DOHH2 (cell line): ENCODE results near the gene CPN1.

Experiments
- EZH2phosphoT487 ChIP-seq: fragments of 200-600 bp; sonication (generic); IDR thresholded peaks from 2 replicates; pipeline ENCODE4 v1.6.1; 2017; ENCODE audit warnings: borderline replicate concordance, mild to moderate bottlenecking, antibody characterized with exemption, low read length, moderate library complexity, mixed read lengths
- TF ChIP-seq, protein P1 (sequence below): fragments of 200-600 bp; sonication (generic); IDR thresholded peaks from one replicate; pipeline ENCODE4 v1.5.1; 2014; ENCODE audit warnings: antibody characterized with exemption, mild to moderate bottlenecking, low read depth, low read length; ENCODE audit not compliant: poor library complexity, severe bottlenecking

GRCh38 chr10:100122780-100123179 is 41.1 kb upstream of the CPN1 start:
- TF ChIP-seq, protein P1, sequence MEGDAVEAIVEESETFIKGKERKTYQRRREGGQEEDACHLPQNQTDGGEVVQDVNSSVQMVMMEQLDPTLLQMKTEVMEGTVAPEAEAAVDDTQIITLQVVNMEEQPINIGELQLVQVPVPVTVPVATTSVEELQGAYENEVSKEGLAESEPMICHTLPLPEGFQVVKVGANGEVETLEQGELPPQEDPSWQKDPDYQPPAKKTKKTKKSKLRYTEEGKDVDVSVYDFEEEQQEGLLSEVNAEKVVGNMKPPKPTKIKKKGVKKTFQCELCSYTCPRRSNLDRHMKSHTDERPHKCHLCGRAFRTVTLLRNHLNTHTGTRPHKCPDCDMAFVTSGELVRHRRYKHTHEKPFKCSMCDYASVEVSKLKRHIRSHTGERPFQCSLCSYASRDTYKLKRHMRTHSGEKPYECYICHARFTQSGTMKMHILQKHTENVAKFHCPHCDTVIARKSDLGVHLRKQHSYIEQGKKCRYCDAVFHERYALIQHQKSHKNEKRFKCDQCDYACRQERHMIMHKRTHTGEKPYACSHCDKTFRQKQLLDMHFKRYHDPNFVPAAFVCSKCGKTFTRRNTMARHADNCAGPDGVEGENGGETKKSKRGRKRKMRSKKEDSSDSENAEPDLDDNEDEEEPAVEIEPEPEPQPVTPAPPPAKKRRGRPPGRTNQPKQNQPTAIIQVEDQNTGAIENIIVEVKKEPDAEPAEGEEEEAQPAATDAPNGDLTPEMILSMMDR, result no peak
- no peak for TF ChIP-seq EZH2phosphoT487
